Astrocyte (in vitro differentiated cells and primary cell): ENCODE results near the gene SRBD1.

Experiments
- EZH2 ChIP-seq: IDR thresholded peaks from 2 replicates; pipeline ENCODE4 v1.6.1; 2012; ENCODE audit warnings: mild to moderate bottlenecking, low read length, inconsistent platforms; ENCODE audit not compliant: insufficient read depth
- TF ChIP-seq, protein P1 (sequence below): IDR thresholded peaks from 2 replicates; pipeline ENCODE4 v1.5.1; 2011; ENCODE audit warnings: low read depth, mild to moderate bottlenecking, inconsistent platforms, low read length, moderate library complexity; ENCODE audit not compliant: insufficient read depth

DNA sequence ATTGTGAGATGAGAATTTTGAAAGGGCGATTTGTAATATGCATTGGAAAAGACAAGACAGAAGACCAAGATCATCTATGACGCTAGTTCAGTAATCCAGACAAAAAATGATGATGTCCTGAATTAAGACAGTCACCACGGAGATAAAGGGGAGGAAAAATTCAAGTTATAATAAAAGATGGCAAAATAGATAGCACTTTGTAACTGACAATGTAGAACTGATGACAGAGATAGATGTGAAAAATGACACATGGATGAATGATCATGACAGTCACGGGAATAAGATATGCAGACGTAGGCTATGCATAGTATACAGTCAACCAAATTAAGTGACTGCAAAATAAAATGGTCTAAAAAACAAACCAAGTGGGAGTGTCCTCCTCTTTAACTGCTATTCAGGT is 59.2 kb downstream of the SRBD1 start:
- TF ChIP-seq, protein P1, sequence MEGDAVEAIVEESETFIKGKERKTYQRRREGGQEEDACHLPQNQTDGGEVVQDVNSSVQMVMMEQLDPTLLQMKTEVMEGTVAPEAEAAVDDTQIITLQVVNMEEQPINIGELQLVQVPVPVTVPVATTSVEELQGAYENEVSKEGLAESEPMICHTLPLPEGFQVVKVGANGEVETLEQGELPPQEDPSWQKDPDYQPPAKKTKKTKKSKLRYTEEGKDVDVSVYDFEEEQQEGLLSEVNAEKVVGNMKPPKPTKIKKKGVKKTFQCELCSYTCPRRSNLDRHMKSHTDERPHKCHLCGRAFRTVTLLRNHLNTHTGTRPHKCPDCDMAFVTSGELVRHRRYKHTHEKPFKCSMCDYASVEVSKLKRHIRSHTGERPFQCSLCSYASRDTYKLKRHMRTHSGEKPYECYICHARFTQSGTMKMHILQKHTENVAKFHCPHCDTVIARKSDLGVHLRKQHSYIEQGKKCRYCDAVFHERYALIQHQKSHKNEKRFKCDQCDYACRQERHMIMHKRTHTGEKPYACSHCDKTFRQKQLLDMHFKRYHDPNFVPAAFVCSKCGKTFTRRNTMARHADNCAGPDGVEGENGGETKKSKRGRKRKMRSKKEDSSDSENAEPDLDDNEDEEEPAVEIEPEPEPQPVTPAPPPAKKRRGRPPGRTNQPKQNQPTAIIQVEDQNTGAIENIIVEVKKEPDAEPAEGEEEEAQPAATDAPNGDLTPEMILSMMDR: no peak
- TF ChIP-seq EZH2: no peak
